Measurements from ENCODE around the gene CLIC4. TPM values are rescaled to one million over a fixed set of nuclear protein-coding genes. Genes with fewer than 3 reads are reported as not detected.

The CLIC4 gene
- total RNA-seq, 1 donor from 2014 or later = 120 TPM

- Histone ChIP-seq H3K27me3 (ENCODE audit: control insufficient read depth, insufficient read depth, low read length) (no peaks in the 10 kb centered on the region), H3K4me3 (ENCODE audit: low read depth, low read length) (no peak overlapping the region), H3K36me3 (ENCODE audit: control insufficient read depth, insufficient read depth, low read length) (no peaks in the 10 kb centered on the region)
- FAIRE-seq (no peak), DNase-seq (ENCODE audit: low read depth) (no peak)
- TF ChIP-seq CTCF (IDR thresholded peaks at IDR 0.05; ENCODE audit: insufficient read depth, low read length, severe bottlenecking) = no peak
These were observed 79.9 kb downstream of the CLIC4 start for GRCh38 chr1:24825174-24825573.

- no peak for FAIRE-seq
- no peaks in the 10 kb centered on the region for H3K36me3 ChIP-seq (ENCODE audit: control insufficient read depth, insufficient read depth, low read length)
- DNase-seq (ENCODE audit: low read depth) = no peak
- no peak overlapping the region for H3K4me3 ChIP-seq (ENCODE audit: low read depth, low read length)
- no peaks in the 10 kb centered on the region for H3K27me3 ChIP-seq (ENCODE audit: control insufficient read depth, insufficient read depth, low read length)
- TF ChIP-seq CTCF (IDR thresholded peaks at IDR 0.05; ENCODE audit: insufficient read depth, low read length, severe bottlenecking) = no peak
These were observed 81.3 kb downstream of the CLIC4 start for GRCh38 chr1:24826510-24826909.

GRCh38 chr1:24827379-24828135 is 82.3 kb downstream of the CLIC4 start:
- no peaks in the 10 kb centered on the region for H3K27me3 ChIP-seq (ENCODE audit: control insufficient read depth, insufficient read depth, low read length)
- TF ChIP-seq CTCF (IDR thresholded peaks at IDR 0.05; ENCODE audit: insufficient read depth, low read length, severe bottlenecking) = no peak
- FAIRE-seq (no peak), DNase-seq (ENCODE audit: low read depth) (no peak)
- H3K4me3 ChIP-seq (ENCODE audit: low read depth, low read length) = no peak overlapping the region
- no peaks in the 10 kb centered on the region for H3K36me3 ChIP-seq (ENCODE audit: control insufficient read depth, insufficient read depth, low read length)

GRCh38 chr1:24828183-24828886 is 83.1 kb downstream of the CLIC4 start:
- FAIRE-seq (no peak), DNase-seq (ENCODE audit: low read depth) (no peak)
- Histone ChIP-seq H3K27me3 (ENCODE audit: control insufficient read depth, insufficient read depth, low read length) (no peaks in the 10 kb centered on the region), H3K36me3 (ENCODE audit: control insufficient read depth, insufficient read depth, low read length) (no peaks in the 10 kb centered on the region), H3K4me3 (ENCODE audit: low read depth, low read length) (no peak overlapping the region)
- TF ChIP-seq CTCF (IDR thresholded peaks at IDR 0.05; ENCODE audit: insufficient read depth, low read length, severe bottlenecking) = no peak

GRCh38 chr1:24828887-24829192 is 83.6 kb downstream of the CLIC4 start:
- FAIRE-seq = no peak
- no peak overlapping the region for H3K4me3 ChIP-seq (ENCODE audit: low read depth, low read length)
- H3K36me3 ChIP-seq (ENCODE audit: control insufficient read depth, insufficient read depth, low read length) = no peaks in the 10 kb centered on the region
- no peak for DNase-seq (ENCODE audit: low read depth)
- TF ChIP-seq CTCF (IDR thresholded peaks at IDR 0.05; ENCODE audit: insufficient read depth, low read length, severe bottlenecking) = no peak
- H3K27me3 ChIP-seq (ENCODE audit: control insufficient read depth, insufficient read depth, low read length) = no peaks in the 10 kb centered on the region
